HCT116 (cell line): Measurements from ENCODE around the gene USF1. TPM values are rescaled to one million over a fixed set of nuclear protein-coding genes. Genes with fewer than 3 reads are reported as not detected.

ENCODE experiments used
- ATAC-seq: fragments of 200-7000 bp; cut with Tn5 transposase; 2 replicates; pipeline ENCODE4 v1.9.1; 2020; ENCODE audit warnings: mild to moderate bottlenecking, moderate library complexity
- BruUV-seq: library from RNA; stranded (reverse); fragments of 400-500 nt; replicated peaks from 2 replicates; lab custom pipeline; 2021; lab: Mats Ljungman, UMichigan
- CTCF ChIA-PET: fragments of 300-600 bp; sonication (Branson Sonifier 250); formaldehyde crosslinking; loops from one replicate; lab custom pipeline; 2021; ENCODE audit warnings: antibody characterized with exemption; lab: Charles Lee
- POLR2A ChIA-PET: fragments of 300-600, 350-600 bp; sonication (Branson Sonifier 250); formaldehyde crosslinking; loops from one replicate; lab custom pipeline; 2021; ENCODE audit warnings: antibody characterized with exemption; lab: Charles Lee
- RAD21 ChIA-PET, 2 experiments: fragments of 300-600 bp; sonication (Branson Sonifier 250); formaldehyde crosslinking; loops; one replicate each; lab custom pipeline; 2023; ENCODE audit warnings: low total read pairs in 2 of 2; ENCODE audit not compliant: uncharacterized antibody in 2 of 2, unreplicated experiment in 2 of 2, low non-redundant PET in 1 of 2; lab: Charles Lee
- DNase-seq: peaks from one replicate; pipeline ENCODE4 v3.0.0-alpha.2; 2010; ENCODE audit warnings: low read depth, low spot score
- H2AFZ ChIP-seq: fragments of 200-600 bp; shearing (Covaris generic), sonication (generic); 2 replicates; pipeline ENCODE4 v1.6.1; 2017; ENCODE audit warnings: low read depth, mixed run types, mixed read lengths, antibody characterized with exemption, low read length; ENCODE audit not compliant: poor library complexity, severe bottlenecking
- H3K27ac ChIP-seq: 2 replicates; pipeline ENCODE4 v1.5.1; 2012; ENCODE audit warnings: low read depth, low read length
- H3K27me3 ChIP-seq: fragments of 200-600 bp; sonication (generic); 2 replicates; pipeline ENCODE4 v1.6.1; 2016; ENCODE audit warnings: mixed run types, low read length, mixed read lengths; ENCODE audit not compliant: insufficient read depth
- H3K36me3 ChIP-seq, 2 experiments: fragments of 200-500 bp in 1 of 2; fragments of 200-600 bp in 1 of 2; sonication (Bioruptor generic) in 1 of 2; sonication (generic) in 1 of 2; 2 replicates each; pipeline versions ENCODE4 v1.5.1 to v1.6.1; 2014 to 2016; ENCODE audit warnings: low read length in 2 of 2, inconsistent platforms in 1 of 2, mixed read lengths in 1 of 2, mixed run types in 1 of 2; ENCODE audit not compliant: insufficient read depth in 2 of 2, control insufficient read depth in 1 of 2
- H3K4me1 ChIP-seq, 2 experiments: fragments of 200-600 bp in 1 of 2; sonication (generic) in 1 of 2; 2 replicates each; pipeline versions ENCODE4 v1.5.1 to v1.6.1; 2012 to 2017; ENCODE audit warnings: low read length in 2 of 2, inconsistent platforms in 1 of 2, mild to moderate bottlenecking in 1 of 2, mixed read lengths in 1 of 2, mixed run types in 1 of 2, moderate library complexity in 1 of 2; ENCODE audit not compliant: insufficient read depth in 2 of 2, control insufficient read depth in 1 of 2
- H3K4me2 ChIP-seq: fragments of 200-600 bp; sonication (generic); 2 replicates; pipeline ENCODE4 v1.6.1; 2017; ENCODE audit warnings: mixed run types, low read length, mixed read lengths
- H3K4me3 ChIP-seq, 2 experiments: fragments of 200-600 bp in 1 of 2; sonication (generic) in 1 of 2; replicated peaks in 1 of 2; 2 replicates each; pipeline ENCODE4 v1.5.1; 2011 to 2016; ENCODE audit warnings: low read length in 2 of 2, control low read depth in 1 of 2, low read depth in 1 of 2, mild to moderate bottlenecking in 1 of 2, mixed read lengths in 1 of 2, mixed run types in 1 of 2
- H3K79me2 ChIP-seq: fragments of 200-600 bp; sonication (generic); 2 replicates; pipeline ENCODE4 v1.6.1; 2017; ENCODE audit warnings: mild to moderate bottlenecking, mixed run types, low read length, moderate library complexity, mixed read lengths; ENCODE audit not compliant: insufficient read depth
- H3K9ac ChIP-seq: fragments of 200-600 bp; sonication (generic); 2 replicates; pipeline ENCODE4 v1.6.1; 2016; ENCODE audit warnings: low read length, mixed read lengths
- H3K9me2 ChIP-seq: fragments of 200-600 bp; sonication (generic), shearing (Covaris generic); 2 replicates; pipeline ENCODE4 v1.6.1; 2017; ENCODE audit warnings: mixed run types, mild to moderate bottlenecking, moderate library complexity; ENCODE audit not compliant: insufficient read depth
- H3K9me3 ChIP-seq, 2 experiments: fragments of 200-500 bp in 1 of 2; fragments of 200-600 bp in 1 of 2; sonication (Bioruptor generic) in 1 of 2; sonication (generic) in 1 of 2; 2 replicates each; pipeline ENCODE4 v1.6.1; 2014 to 2017; ENCODE audit warnings: low read length in 2 of 2, mixed read lengths in 2 of 2, inconsistent platforms in 1 of 2, low read depth in 1 of 2, mild to moderate bottlenecking in 1 of 2, mixed run types in 1 of 2, moderate library complexity in 1 of 2; ENCODE audit not compliant: control insufficient read depth in 1 of 2, insufficient read depth in 1 of 2
- H4K20me1 ChIP-seq: fragments of 200-600 bp; sonication (generic), shearing (Covaris generic); 2 replicates; pipeline ENCODE4 v1.6.1; 2017; ENCODE audit warnings: mixed run types, mild to moderate bottlenecking, moderate library complexity; ENCODE audit not compliant: insufficient read depth
- ELF1 ChIP-seq: IDR thresholded peaks from 2 replicates; pipeline ENCODE4 v1.6.1; 2012; ENCODE audit warnings: low read depth, borderline replicate concordance
- POLR2AphosphoS5 ChIP-seq: IDR thresholded peaks from 2 replicates; pipeline ENCODE4 v1.6.1; 2011; ENCODE audit warnings: mild to moderate bottlenecking, low read depth, low read length, moderate library complexity
- REST ChIP-seq: IDR thresholded peaks from 2 replicates; pipeline ENCODE4 v1.6.1; 2012; ENCODE audit warnings: low read depth
- TCF7L2 ChIP-seq: IDR thresholded peaks from 2 replicates; pipeline ENCODE4 v1.7.0; 2011; ENCODE audit warnings: borderline replicate concordance, inconsistent platforms; ENCODE audit not compliant: insufficient read depth, insufficient read length; ENCODE audit errors: extremely low read depth
- intact Hi-C: fragments of 100-400 bp; cut with micrococcal nuclease; formaldehyde crosslinking; loops from 2 replicates; pipeline ENCODE4 v1.10.0; 2022
- total RNA-seq: library from RNA; stranded (reverse); gene quantifications from one replicate; pipeline ENCODE4 v1.2.1, GENCODE V29; 2021; ENCODE audit not compliant: unreplicated experiment

USF1 gene
- total RNA-seq, 1 experiment from 2014 or later = 48.0 TPM

- no peak overlapping the region for H3K27ac ChIP-seq
- H4K20me1 ChIP-seq = no peaks in the 10 kb centered on the region
- DNase-seq (no peak), ATAC-seq (no peak)
- H3K79me2 ChIP-seq = no peaks in the 10 kb centered on the region
- H3K4me2 ChIP-seq = no peak overlapping the region
- POLR2A ChIA-PET = interaction anchor here (1.2 kb wide), 1 partner anchor 69 kb away, joined by 3 read pairs; the partner anchor contains the start of gene F11R
- H3K36me3 ChIP-seq = no peaks in the 10 kb centered on the region
- no TSS peak for BruUV-seq
- CTCF ChIA-PET = no interaction called here
- no peak overlapping the region for H3K4me3 ChIP-seq
- TF ChIP-seq ELF1 (no peak), REST (no peak)
- no peaks in the 10 kb centered on the region for H3K27me3 ChIP-seq
- no peaks in the 10 kb centered on the region for H3K9me2 ChIP-seq
- intact Hi-C loops = no loop called here
- H3K4me1 ChIP-seq = peaks cover 17 to 74% of the 10 kb centered on the region in 2 experiments
- no peak overlapping the region for H3K9ac ChIP-seq
- RAD21 ChIA-PET = no interaction called here
- H3K9me3 ChIP-seq = no peaks in the 10 kb centered on the region
- H2AFZ ChIP-seq = no peak overlapping the region
These were observed 44.2 kb upstream of the USF1 start for GRCh38 chr1:161089938-161090337.

DNA sequence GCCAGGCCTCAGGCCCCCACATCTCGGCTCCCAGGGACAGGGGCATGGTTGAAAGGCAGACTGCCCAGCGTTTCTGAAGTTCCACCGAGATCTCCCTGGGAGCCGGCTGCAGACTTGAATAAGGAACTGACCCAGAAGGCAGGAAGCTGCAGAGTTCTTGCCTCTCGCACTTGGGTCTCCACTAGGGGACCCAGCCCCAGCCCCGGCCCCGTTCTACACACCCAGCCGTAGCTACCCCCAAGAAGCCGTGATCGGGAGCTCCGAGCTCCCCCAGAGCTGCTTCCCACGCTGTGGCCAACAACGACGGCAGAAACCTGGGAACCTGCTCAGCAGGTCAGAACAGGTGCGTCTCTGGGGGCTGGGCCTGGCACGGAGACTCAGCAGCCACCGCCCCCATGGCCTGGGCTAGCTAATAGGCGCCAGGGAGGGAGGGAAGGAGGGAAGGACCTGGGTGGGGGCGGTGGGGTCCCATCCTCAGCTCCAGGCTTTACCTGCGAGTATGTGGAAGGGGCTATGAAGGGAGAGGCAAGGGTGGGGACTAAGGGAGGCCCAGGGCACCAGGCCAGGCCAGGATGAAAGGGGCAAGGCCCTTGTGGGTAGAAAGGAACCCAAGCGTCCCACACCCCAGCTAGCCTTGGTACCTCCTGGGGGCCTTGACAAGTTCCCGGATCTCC is 43.6 kb upstream of the USF1 start, which contains the start of gene NECTIN4:
TSS of gene NECTIN4 (minus strand) at position 308 of the 674 bp plus-strand sequence. CDS start at position 46, 262 bp downstream.
- BruUV-seq = no TSS peak
- ChIA-PET POLR2A (interaction anchor here (1.2 kb wide), 1 partner anchor 68 kb away, joined by 3 read pairs; the partner anchor contains the start of gene F11R), CTCF (no interaction called here), RAD21 (no interaction called here)
- Histone ChIP-seq H2AFZ (no peak within 1 kb of the TSS), H3K4me3 (no peak within 1 kb of the TSS), H3K9ac (0 out of 2 replicates have a peak within 1 kb of the TSS, but pooled peaks have one; percentile 2), H3K4me2 (peak within 1 kb of the TSS; percentile 30), H3K9me3 (no peaks in the 10 kb centered on the region), H3K4me1 (peaks cover 21 to 80% of the 10 kb centered on the region in 2 experiments), H3K27me3 (no peaks in the 10 kb centered on the region), H3K36me3 (no peaks in the 10 kb centered on the region), H3K27ac (no peak within 1 kb of the TSS)
- ATAC-seq = peak; percentile 37; the same call in 1 of the 2 replicates
- TF ChIP-seq POLR2AphosphoS5 = peak; percentile 25; the same call in 1 of the 2 replicates
- TF ChIP-seq TCF7L2 = no peak
- TF ChIP-seq, all 23 proteins: peak for 1
- H3K9me2 ChIP-seq = no peaks in the 10 kb centered on the region
- intact Hi-C loops = no loop called here
- H4K20me1 ChIP-seq = no peaks in the 10 kb centered on the region
- DNase-seq = no peak
- no peaks in the 10 kb centered on the region for H3K79me2 ChIP-seq
